HL-60/S4 treated with retinoic acid at 250 ng/mL for 4 days and 3 days (cell line): ENCODE data around the gene NR2F2.

Source experiments
- in situ Hi-C: fragments of 300-500 bp; cut with MboI; formaldehyde crosslinking; loops from 2 replicates; pipeline ENCODE4 v1.7.0; 2022; ENCODE audit warnings: low sequenced_read_pairs

NR2F2 gene

GRCh38 chr15:96341513-96342405 is 11.3 kb downstream of the NR2F2 start:
- in situ Hi-C loops, result loop anchor here (10.0 kb wide), 1 partner anchor 1077 kb away; no protein-coding TSS in a partner anchor

GRCh38 chr15:96342406-96343112 is 12.1 kb downstream of the NR2F2 start:
- in situ Hi-C loops, result loop anchor here (10.0 kb wide), 1 partner anchor 1078 kb away; no protein-coding TSS in a partner anchor

- in situ Hi-C loops, result loop anchor here (10.0 kb wide), 1 partner anchor 1079 kb away; no protein-coding TSS in a partner anchor
Observed at GRCh38 chr15:96343113-96344059, 12.9 kb downstream of the NR2F2 start.

GRCh38 chr15:96344060-96344705 is 13.7 kb downstream of the NR2F2 start:
- in situ Hi-C loops, result loop anchor here (10.0 kb wide), 1 partner anchor 1079 kb away; no protein-coding TSS in a partner anchor

GRCh38 chr15:96344706-96345559 is 14.4 kb downstream of the NR2F2 start:
- in situ Hi-C loops, result loop anchor here (10.0 kb wide), 1 partner anchor 1080 kb away; no protein-coding TSS in a partner anchor

- in situ Hi-C loops, result loop anchor here (10.0 kb wide), 1 partner anchor 1081 kb away; no protein-coding TSS in a partner anchor
Observed at GRCh38 chr15:96345560-96346399, 15.3 kb downstream of the NR2F2 start.

- in situ Hi-C loops, result loop anchor here (10.0 kb wide), 1 partner anchor 1082 kb away; no protein-coding TSS in a partner anchor
Observed at GRCh38 chr15:96346409-96346970, 16.0 kb downstream of the NR2F2 start.

GRCh38 chr15:96347181-96348111 is 16.9 kb downstream of the NR2F2 start:
- in situ Hi-C loops, result loop anchor here (10.0 kb wide), 1 partner anchor 1083 kb away; no protein-coding TSS in a partner anchor

- in situ Hi-C loops, result loop anchor here (10.0 kb wide), 1 partner anchor 1084 kb away; no protein-coding TSS in a partner anchor
Observed at GRCh38 chr15:96348112-96349027, 17.9 kb downstream of the NR2F2 start.

GRCh38 chr15:96349034-96349856 is 18.7 kb downstream of the NR2F2 start:
- in situ Hi-C loops, result loop anchor here (10.0 kb wide), 1 partner anchor 1084 kb away; no protein-coding TSS in a partner anchor

GRCh38 chr15:96349857-96350720 is 19.6 kb downstream of the NR2F2 start:
- in situ Hi-C loops, result loop anchor here (10.0 to 25.0 kb wide), 3 partner anchors 537 to 1085 kb away; no protein-coding TSS in a partner anchor

GRCh38 chr15:96350934-96351724 is 20.6 kb downstream of the NR2F2 start:
- in situ Hi-C loops, result loop anchor here (25.0 kb wide), 2 partner anchors 536 to 886 kb away; no protein-coding TSS in a partner anchor
